ENCODE results near the gene ATP5F1E. TPM values are rescaled to one million over a fixed set of nuclear protein-coding genes. Genes with fewer than 3 reads are reported as not detected.
A peak's percentile ranks its signal among the peaks of the same experiment; 100 is the strongest.

Gene ATP5F1E
- total and polyA plus RNA-seq, 2 of the 4 experiments (the other 2 are of a cell fraction): 3.8 to 34.5 TPM

GRCh38 chr20:58982406-58983114 is 49.6 kb downstream of the ATP5F1E start:
- Histone ChIP-seq H2BK15ac (ENCODE audit: low read depth, low read length) (no peak overlapping the region), H2BK20ac (ENCODE audit: low read depth, low read length) (no peak overlapping the region), H3K9ac (ENCODE audit: low read depth, low read length) (no peak overlapping the region), H2AFZ (replicated peaks; ENCODE audit: low read length, poor library complexity) (no peak overlapping the region), H3K9me3 (ENCODE audit: control insufficient read depth, insufficient read depth, low read length) (no peaks in the 10 kb centered on the region), H3K14ac (replicated peaks; ENCODE audit: low read depth, low read length) (peak overlapping the region; percentile 35; the same call in 1 of the 2 replicates), H2BK5ac (ENCODE audit: low read depth, low read length, poor library complexity, severe bottlenecking) (no peak overlapping the region), H3K4ac (ENCODE audit: low read depth, low read length) (no peak overlapping the region; the same call in 1 of the 2 replicates), H2AK9ac (replicated peaks; ENCODE audit: low read depth, low read length, poor library complexity) (peak overlapping the region; percentile 79), H2BK120ac (ENCODE audit: low read depth, low read length) (no peak overlapping the region), H3K4me1 (ENCODE audit: control insufficient read depth, insufficient read depth, low read length) (peaks cover 3% of the 10 kb centered on the region; the same call in 1 of the 2 replicates), H3K27ac (ENCODE audit: insufficient read depth, low read length) (no peak overlapping the region), H3K79me1 (ENCODE audit: low read depth in 1 of 2, low read length in 2 of 2) (peaks cover 24 to 54% of the 10 kb centered on the region in 2 experiments), H4K5ac (ENCODE audit: low read depth, low read length) (no peak overlapping the region), H3K4me2 (ENCODE audit: low read depth, low read length) (peak overlapping the region; percentile 49; the same call in 1 of the 2 replicates), H2AK5ac (ENCODE audit: low read depth, low read length) (no peak overlapping the region; the same call in 1 of the 2 replicates), H3K18ac (ENCODE audit: low read depth, low read length) (no peak overlapping the region), H3K4me3 (ENCODE audit: insufficient read depth, low read depth, low read length) (no peak overlapping the region), H4K8ac (ENCODE audit: low read depth in 2 of 2, low read length in 2 of 2) (no peak overlapping the region), H3K23ac (ENCODE audit: low read depth, low read length) (peak overlapping the region; percentile 86; the same call in 1 of the 2 replicates), H4K91ac (ENCODE audit: insufficient read depth, low read depth, low read length) (no peak overlapping the region), H3K27me3 (ENCODE audit: control insufficient read depth, insufficient read depth, low read length) (peaks cover 3% of the 10 kb centered on the region), H3K36me3 (ENCODE audit: control insufficient read depth, insufficient read depth, low read length) (peaks cover 7% of the 10 kb centered on the region), H3K9me1 (ENCODE audit: insufficient read depth, low read length) (peaks cover 20% of the 10 kb centered on the region), H4K20me1 (ENCODE audit: insufficient read depth, low read length) (peaks cover 19% of the 10 kb centered on the region), H3K56ac (ENCODE audit: extremely low read depth, insufficient read depth, low read length) (no peak overlapping the region)
- ChIA-PET CTCF (interaction anchor here (0.6 to 1.3 kb wide), 2 partner anchors 9 to 11 kb away, joined by 3 to 4 read pairs; no protein-coding TSS in a partner anchor), POLR2A (ENCODE audit: unreplicated experiment) (interaction anchor here (0.6 kb wide), 1 partner anchor 11 kb away, joined by 3 read pairs; no protein-coding TSS in a partner anchor)
- TF ChIP-seq POLR2A (IDR thresholded peaks at IDR 0.05; ENCODE audit: low read depth, low read length): no peak
- TF ChIP-seq RAD21 (IDR thresholded peaks at IDR 0.05; ENCODE audit: low read length): no peak
- TF ChIP-seq USF2 (IDR thresholded peaks at IDR 0.05; ENCODE audit: low read depth, low read length): no peak
- TF ChIP-seq ELK1 (IDR thresholded peaks at IDR 0.05; ENCODE audit: borderline replicate concordance, low read depth, low read length): no peak
- TF ChIP-seq CHD1 (IDR thresholded peaks at IDR 0.05; ENCODE audit: low read depth, low read length): no peak
- no TSS peak for BruUV-seq (replicated peaks)
- in situ Hi-C loops (cut with MboI; ENCODE audit: low sequenced_read_pairs): loop anchor here (5.0 kb wide), 1 partner anchor 75 kb away; no protein-coding TSS in a partner anchor
- 100% methylated on average over 6 of the region's 12 CpGs; no CpG with 5 or more reads in 1 of the 2 experiments for WGBS, 2 experiments (ENCODE audit: extremely low coverage in 2 of 2, insufficient read length in 1 of 2)
- intact Hi-C loops (cut with micrococcal nuclease): loop anchor here (5.0 kb wide), 1 partner anchor 75 kb away; no protein-coding TSS in a partner anchor
- dilution Hi-C loops (cut with HindIII; ENCODE audit: low sequenced_read_pairs, unreplicated experiment): no loop called here
- ATAC-seq (ENCODE audit: low read depth): no peak
- no peak for DNase-seq
